Activated CD4-positive, alpha-beta T cell treated with anti-CD3 and anti-CD28 coated beads for 36 hours (primary cell): ENCODE data around the gene DCLK2. TPM values are rescaled to one million over a fixed set of nuclear protein-coding genes. Genes with fewer than 3 reads are reported as not detected.
"Not testable (repeated sequence)": the region's sequence is repeated elsewhere in the genome, so short reads cannot be mapped to it uniquely, and the experiment has no call there.

Experiments used
- ATAC-seq: fragments of 200-7000 bp; cut with Tn5 transposase; one replicate; pipeline ENCODE4 v1.10.0; 2021; ENCODE audit warnings: mild to moderate bottlenecking, moderate library complexity
- CTCF ChIA-PET: fragments of 350-600 bp; sonication (Branson Sonifier 250); formaldehyde crosslinking; loops from one replicate; lab custom pipeline; 2021; ENCODE audit warnings: antibody characterized with exemption; lab: Charles Lee
- POLR2A ChIA-PET: fragments of 350-600 bp; sonication (Branson Sonifier 250); formaldehyde crosslinking; loops from one replicate; lab custom pipeline; 2021; ENCODE audit warnings: antibody characterized with exemption, inconsistent platforms; lab: Charles Lee
- DNase-seq: peaks from one replicate; pipeline ENCODE4 v3.0.0-alpha.2; 2020
- H3K27ac Mint-ChIP-seq: one replicate; pipeline ENCODE4 v1.8.0; 2021; ENCODE audit warnings: mixed read lengths
- H3K27me3 Mint-ChIP-seq: one replicate; pipeline ENCODE4 v1.8.0; 2021; ENCODE audit warnings: mixed read lengths
- H3K36me3 Mint-ChIP-seq: one replicate; pipeline ENCODE4 v1.8.0; 2021; ENCODE audit warnings: low read depth, mixed read lengths
- H3K4me1 Mint-ChIP-seq: one replicate; pipeline ENCODE4 v1.8.0; 2021; ENCODE audit warnings: mixed read lengths
- H3K4me3 Mint-ChIP-seq: one replicate; pipeline ENCODE4 v1.8.0; 2021; ENCODE audit warnings: mild to moderate bottlenecking, moderate library complexity, mixed read lengths
- H3K9me3 Mint-ChIP-seq: one replicate; pipeline ENCODE4 v1.8.0; 2021; ENCODE audit warnings: low read depth, mixed read lengths
- intact Hi-C, 2 experiments: fragments of 100-400 bp; cut with DNase I in 1 of 2; cut with micrococcal nuclease in 1 of 2; formaldehyde crosslinking; loops; one replicate each; pipeline versions ENCODE4 v1.14.2 to v1.15.1; 2022 to 2024; cut with DNase I, micrococcal nuclease
- total RNA-seq, 2 experiments: library from RNA; stranded (reverse); gene quantifications; one replicate each; pipeline ENCODE4 v1.2.3, GENCODE V29; 2021

DCLK2 gene
- total RNA-seq, 2 experiments from 2014 or later = not detected

DNA sequence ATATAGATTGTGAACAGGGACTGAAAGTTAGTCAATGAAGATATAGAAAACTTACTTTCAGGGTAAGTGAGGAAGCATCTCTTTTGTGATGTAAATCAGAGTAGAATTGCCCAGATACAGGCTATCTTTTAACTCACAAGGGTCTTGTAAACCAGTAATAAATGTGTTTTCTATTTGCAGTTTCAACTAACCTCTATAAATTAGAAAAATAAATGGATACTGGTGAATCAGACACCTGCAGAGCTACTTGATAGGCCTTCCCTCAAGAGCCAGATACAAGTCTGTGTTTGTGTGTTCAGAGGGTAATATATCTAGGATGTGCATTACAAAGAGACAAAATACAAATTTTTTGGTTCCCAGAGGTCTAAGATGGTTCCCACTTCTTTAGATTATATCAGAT, 82.9 kb downstream of the DCLK2 start:
- Mint-ChIP-seq H3K27ac (no peak overlapping the region), H3K27me3 (no peaks in the 10 kb centered on the region), H3K4me1 (no peaks in the 10 kb centered on the region), H3K4me3 (no peak overlapping the region), H3K36me3 (no peaks in the 10 kb centered on the region), H3K9me3 (no peaks in the 10 kb centered on the region)
- ATAC-seq = no peak
- ChIA-PET POLR2A (no interaction called here), CTCF (no interaction called here)
- intact Hi-C loops = no loop called here
- DNase-seq = no peak

DNA sequence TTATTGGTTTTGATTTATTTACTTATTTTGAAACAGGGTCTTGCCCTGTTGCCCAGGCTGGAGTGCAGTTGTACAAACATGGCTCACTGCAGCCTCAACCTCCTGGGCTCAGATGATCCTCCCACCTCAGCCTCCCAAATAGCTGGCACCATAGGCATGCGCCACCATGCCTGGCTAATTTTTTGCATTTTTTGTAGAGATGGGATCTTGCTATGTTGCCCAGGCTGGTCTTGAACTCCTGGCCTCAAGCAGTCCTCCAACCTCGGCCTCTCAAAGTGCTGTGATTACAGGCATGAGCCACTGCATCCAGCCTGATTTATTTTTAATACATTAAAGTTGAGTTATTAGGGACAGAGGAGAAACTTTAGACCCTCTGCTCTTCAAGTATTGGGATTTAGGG, 83.8 kb downstream of the DCLK2 start:
- intact Hi-C loops, POLR2A ChIA-PET, H3K36me3 Mint-ChIP-seq, H3K27ac Mint-ChIP-seq, H3K4me3 Mint-ChIP-seq, H3K4me1 Mint-ChIP-seq, DNase-seq, H3K9me3 Mint-ChIP-seq, ATAC-seq, H3K27me3 Mint-ChIP-seq, CTCF ChIA-PET: not testable (repeated sequence)

DNA sequence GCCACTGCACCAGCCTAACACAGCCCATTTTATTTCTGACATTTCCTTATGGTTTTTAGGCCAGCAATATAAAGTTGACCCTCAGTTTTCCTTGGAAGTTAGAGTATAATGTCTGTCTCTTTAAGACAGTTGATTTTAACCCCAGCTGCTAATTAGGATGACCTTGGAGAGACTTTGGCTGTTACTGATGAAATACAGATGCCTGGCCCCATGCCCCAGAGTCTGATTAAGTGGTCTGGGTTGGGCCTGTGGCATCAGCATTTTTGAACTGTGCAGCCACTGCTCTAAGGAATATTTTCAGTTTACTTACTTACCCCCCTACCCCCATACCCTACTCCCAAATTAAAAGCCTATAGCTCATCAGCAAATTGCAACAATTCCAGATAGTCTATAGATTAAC, 85.8 kb downstream of the DCLK2 start:
- Mint-ChIP-seq H3K4me1 (no peaks in the 10 kb centered on the region), H3K27ac (no peak overlapping the region), H3K9me3 (no peaks in the 10 kb centered on the region), H3K36me3 (no peaks in the 10 kb centered on the region), H3K27me3 (no peaks in the 10 kb centered on the region), H3K4me3 (no peak overlapping the region)
- intact Hi-C loops = no loop called here
- POLR2A ChIA-PET = no interaction called here
- DNase-seq = no peak
- CTCF ChIA-PET = interaction anchor here (0.6 to 1.3 kb wide), 2 partner anchors 27 to 63 kb away, joined by 3 read pairs; no protein-coding TSS in a partner anchor
- no peak for ATAC-seq

DNA sequence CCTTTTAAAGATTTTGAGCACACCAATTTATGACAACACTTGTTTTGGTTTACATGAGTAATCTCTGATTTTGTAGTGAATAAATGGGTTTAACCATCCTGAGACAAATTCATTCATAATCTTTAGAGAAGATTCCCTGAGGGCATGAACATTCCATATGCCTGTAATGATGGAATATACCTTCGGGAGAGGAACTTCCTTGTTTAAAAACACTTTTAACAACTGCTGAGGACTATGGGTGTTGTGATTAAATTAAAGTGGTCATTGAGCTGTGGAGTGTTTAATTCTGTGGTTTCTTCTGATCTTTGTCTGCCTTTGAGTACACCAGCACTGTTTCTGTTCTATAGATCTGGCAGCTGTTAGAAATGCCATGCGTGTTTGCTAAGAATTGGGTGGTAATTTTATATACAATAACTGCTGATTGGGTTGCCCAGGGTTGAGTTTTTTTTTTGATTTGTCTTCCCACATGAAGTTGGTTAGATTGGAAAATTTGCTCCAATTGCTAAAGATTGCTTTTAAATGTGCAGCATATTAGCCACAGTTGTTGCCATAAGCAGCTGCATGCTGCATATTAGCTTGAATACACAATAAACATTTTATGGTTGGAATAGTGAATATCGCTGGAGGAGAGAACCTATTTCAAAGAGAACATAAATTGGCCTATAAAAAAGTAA, 86.8 kb downstream of the DCLK2 start:
- CTCF ChIA-PET = no interaction called here
- ATAC-seq = no peak

DNA sequence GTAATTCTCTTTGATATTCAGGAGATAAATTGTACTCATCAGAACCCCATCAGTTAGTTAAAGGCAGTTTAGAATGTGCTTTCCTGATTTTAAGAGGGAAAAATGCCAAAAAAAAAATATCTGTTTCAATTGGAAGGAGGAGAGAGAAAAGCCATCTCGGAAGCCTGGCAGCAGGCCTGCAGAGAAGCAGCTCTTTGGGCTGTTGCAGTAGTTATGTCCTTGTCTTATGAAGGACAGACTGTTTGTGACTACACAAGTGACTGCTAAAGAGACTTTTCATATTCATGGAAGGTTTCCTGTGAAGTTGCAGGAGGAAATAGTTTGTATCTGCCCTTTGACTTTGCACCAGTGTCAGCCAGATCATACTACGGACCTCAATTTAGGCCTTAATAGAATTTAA, 88.8 kb downstream of the DCLK2 start:
- no peak overlapping the region for H3K27ac Mint-ChIP-seq
- H3K27me3 Mint-ChIP-seq = no peaks in the 10 kb centered on the region
- ChIA-PET POLR2A (no interaction called here), CTCF (interaction anchor here (0.6 to 0.7 kb wide), 2 partner anchors 82 to 123 kb away, joined by 3 read pairs; no protein-coding TSS in a partner anchor)
- no peaks in the 10 kb centered on the region for H3K36me3 Mint-ChIP-seq
- no peaks in the 10 kb centered on the region for H3K9me3 Mint-ChIP-seq
- no peak for ATAC-seq
- H3K4me3 Mint-ChIP-seq = no peak overlapping the region
- DNase-seq = no peak
- no peaks in the 10 kb centered on the region for H3K4me1 Mint-ChIP-seq
- intact Hi-C loops = no loop called here

More for the DNA sequence above, 86.8 kb downstream of the DCLK2 start:
- Mint-ChIP-seq H3K27me3 (no peaks in the 10 kb centered on the region), H3K9me3 (no peaks in the 10 kb centered on the region), H3K27ac (no peak overlapping the region), H3K36me3 (no peaks in the 10 kb centered on the region), H3K4me1 (no peaks in the 10 kb centered on the region), H3K4me3 (no peak overlapping the region)
- intact Hi-C loops = no loop called here
- POLR2A ChIA-PET = no interaction called here
- DNase-seq = no peak

DNA sequence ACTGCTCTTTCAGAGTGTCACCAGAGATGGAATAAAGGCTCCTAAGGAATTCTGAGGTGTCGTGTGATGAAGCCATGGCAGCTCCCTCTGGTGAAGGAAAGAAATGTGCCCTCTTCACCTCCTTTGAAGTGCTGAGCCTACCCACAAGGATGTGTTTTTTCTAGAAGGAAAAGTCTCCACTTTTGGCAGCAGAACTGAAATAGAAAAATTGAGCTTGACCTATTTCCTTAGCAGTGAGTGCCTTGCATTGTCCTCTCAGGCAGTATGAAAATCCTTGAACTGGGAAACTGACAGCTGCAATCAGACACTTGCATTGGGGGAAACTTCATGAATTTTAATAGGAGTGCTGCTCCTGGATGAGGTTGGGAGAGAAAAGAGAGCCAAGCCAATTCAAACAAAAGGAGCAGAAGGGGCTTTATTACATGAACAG, 95.2 kb downstream of the DCLK2 start:
- no peaks in the 10 kb centered on the region for H3K36me3 Mint-ChIP-seq
- H3K9me3 Mint-ChIP-seq = no peaks in the 10 kb centered on the region
- CTCF ChIA-PET = no interaction called here
- DNase-seq = no peak
- no peak overlapping the region for H3K27ac Mint-ChIP-seq
- peaks cover 3% of the 10 kb centered on the region for H3K27me3 Mint-ChIP-seq
- intact Hi-C loops = no loop called here
- POLR2A ChIA-PET = no interaction called here
- ATAC-seq = no peak
- H3K4me3 Mint-ChIP-seq = no peak overlapping the region
- no peaks in the 10 kb centered on the region for H3K4me1 Mint-ChIP-seq

DNA sequence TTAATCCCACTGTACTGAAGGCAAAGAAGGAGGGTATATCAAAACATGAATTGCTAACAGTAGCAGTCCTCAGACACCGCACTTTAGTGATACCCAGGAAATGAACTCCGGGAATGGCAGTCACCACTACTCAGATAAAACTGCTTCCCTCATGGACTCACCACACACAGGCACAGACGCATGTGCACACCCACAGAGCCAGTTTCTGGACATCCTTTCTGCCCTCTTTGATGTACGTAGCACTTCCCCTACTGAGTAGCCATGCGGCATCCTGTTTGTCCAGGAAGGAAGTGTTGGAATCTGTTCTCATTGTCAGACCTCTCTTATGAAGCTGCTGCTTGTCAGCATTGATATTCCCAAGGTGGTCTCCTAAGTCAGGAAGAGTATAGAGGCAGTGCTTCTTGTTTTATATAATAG, 95.7 kb downstream of the DCLK2 start:
- intact Hi-C loops = no loop called here
- no peak for DNase-seq
- ATAC-seq = no peak
- Mint-ChIP-seq H3K27ac (no peak overlapping the region), H3K4me3 (no peak overlapping the region), H3K27me3 (peaks cover 5% of the 10 kb centered on the region), H3K36me3 (no peaks in the 10 kb centered on the region), H3K4me1 (no peaks in the 10 kb centered on the region), H3K9me3 (no peaks in the 10 kb centered on the region)
- POLR2A ChIA-PET = no interaction called here
- CTCF ChIA-PET = no interaction called here

DNA sequence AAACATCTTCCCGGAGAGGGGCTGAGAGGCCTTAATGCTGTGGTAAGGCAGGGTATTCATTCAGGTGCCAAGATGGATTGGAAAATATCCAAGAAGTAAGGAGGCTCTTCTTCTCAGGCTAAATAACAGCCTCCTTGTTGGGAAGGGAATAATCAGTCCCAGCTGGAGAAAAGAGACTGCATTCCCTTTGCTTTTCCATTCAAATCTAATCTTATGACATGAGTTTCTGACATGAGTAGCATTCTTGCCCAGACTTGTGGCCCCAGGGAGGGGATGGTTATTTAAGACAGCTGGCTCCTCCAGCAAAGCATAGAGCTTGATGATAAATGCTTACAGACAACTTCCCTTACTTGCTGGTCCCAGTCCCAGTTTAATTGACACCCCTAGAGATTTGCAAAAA, 98.3 kb downstream of the DCLK2 start:
- DNase-seq (no peak), ATAC-seq (no peak)
- ChIA-PET POLR2A (no interaction called here), CTCF (interaction anchor here (0.6 kb wide), 1 partner anchor 68 kb away, joined by 3 read pairs; no protein-coding TSS in a partner anchor)
- intact Hi-C loops = no loop called here
- Mint-ChIP-seq H3K4me3 (no peak overlapping the region), H3K4me1 (no peaks in the 10 kb centered on the region), H3K9me3 (no peaks in the 10 kb centered on the region), H3K27ac (no peak overlapping the region), H3K27me3 (peaks cover 7% of the 10 kb centered on the region), H3K36me3 (no peaks in the 10 kb centered on the region)

DNA sequence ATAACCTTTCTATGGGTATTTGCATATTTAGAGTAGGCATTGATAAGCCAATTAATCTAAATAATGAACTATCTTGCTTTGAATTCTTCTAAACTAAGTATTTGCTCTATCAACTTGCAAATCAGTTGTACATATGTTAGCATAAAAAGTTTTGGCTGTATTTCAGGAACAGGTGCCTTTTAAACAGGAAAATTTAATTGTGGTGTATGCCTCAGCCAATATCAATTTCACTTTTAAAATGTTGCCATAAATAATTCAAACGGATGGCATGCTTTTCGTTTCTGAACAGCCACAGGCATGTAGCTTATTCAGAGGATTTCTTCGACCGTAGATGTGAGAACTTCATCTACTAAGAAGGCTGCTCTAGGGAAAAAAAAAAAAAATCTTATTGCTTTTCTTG, 99.9 kb downstream of the DCLK2 start:
- Mint-ChIP-seq H3K9me3 (no peaks in the 10 kb centered on the region), H3K27me3 (peaks cover 12% of the 10 kb centered on the region), H3K27ac (no peak overlapping the region), H3K4me3 (no peak overlapping the region), H3K4me1 (no peaks in the 10 kb centered on the region), H3K36me3 (no peaks in the 10 kb centered on the region)
- ChIA-PET POLR2A (no interaction called here), CTCF (no interaction called here)
- ATAC-seq = no peak
- intact Hi-C loops = no loop called here
- DNase-seq = no peak

DNA sequence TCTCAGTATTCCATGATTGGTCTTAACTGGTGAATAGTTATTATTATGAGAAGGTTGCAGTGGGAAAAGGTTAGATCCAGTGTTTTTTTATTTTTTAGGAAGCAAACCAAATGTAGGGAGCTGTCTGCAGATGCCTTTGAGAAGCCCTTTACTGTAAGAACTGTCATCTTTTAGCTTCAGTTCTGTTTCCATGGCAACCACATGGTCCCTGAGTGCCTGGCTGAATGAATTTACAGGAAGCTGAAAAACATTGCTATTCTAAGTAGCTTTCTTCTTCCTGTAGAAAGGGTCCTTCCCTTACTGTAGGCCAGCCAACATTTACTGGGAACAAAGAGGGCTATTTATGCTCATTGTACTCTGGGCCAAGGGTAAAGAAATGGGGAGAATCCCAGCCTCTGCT, 103.3 kb downstream of the DCLK2 start:
- ATAC-seq = no peak
- H3K27me3 Mint-ChIP-seq = peaks cover 14% of the 10 kb centered on the region
- no peaks in the 10 kb centered on the region for H3K36me3 Mint-ChIP-seq
- H3K9me3 Mint-ChIP-seq = no peaks in the 10 kb centered on the region
- H3K4me1 Mint-ChIP-seq = no peaks in the 10 kb centered on the region
- H3K27ac Mint-ChIP-seq = no peak overlapping the region
- CTCF ChIA-PET = interaction anchor here (0.7 kb wide), 1 partner anchor 187 kb away, joined by 4 read pairs; no protein-coding TSS in a partner anchor
- H3K4me3 Mint-ChIP-seq = no peak overlapping the region
- POLR2A ChIA-PET = no interaction called here
- intact Hi-C loops = no loop called here
- DNase-seq = no peak

DNA sequence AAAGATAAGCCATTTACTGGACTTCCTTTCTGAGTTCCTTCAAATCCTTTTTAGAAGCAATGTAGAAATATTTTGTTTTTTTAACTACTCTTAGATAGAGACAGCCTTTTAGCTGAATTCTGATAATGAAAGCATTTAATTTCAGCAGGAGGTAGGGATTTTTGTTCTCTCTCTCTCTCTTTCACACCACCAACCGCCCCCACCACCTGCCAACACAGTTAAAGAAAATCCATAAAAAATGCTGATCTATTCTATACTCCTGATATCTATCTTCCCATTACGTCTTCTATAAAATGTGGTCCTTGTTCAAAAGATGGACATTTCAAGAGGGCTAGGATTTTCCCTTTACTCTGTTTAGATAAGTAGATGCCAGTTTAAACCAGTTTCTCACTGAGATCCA, 104.5 kb downstream of the DCLK2 start:
- ChIA-PET CTCF (no interaction called here), POLR2A (no interaction called here)
- intact Hi-C loops = no loop called here
- H3K36me3 Mint-ChIP-seq = no peaks in the 10 kb centered on the region
- no peak overlapping the region for H3K27ac Mint-ChIP-seq
- H3K9me3 Mint-ChIP-seq = no peaks in the 10 kb centered on the region
- H3K4me3 Mint-ChIP-seq = no peak overlapping the region
- H3K27me3 Mint-ChIP-seq = peaks cover 12% of the 10 kb centered on the region
- no peaks in the 10 kb centered on the region for H3K4me1 Mint-ChIP-seq
- ATAC-seq (no peak), DNase-seq (no peak)

DNA sequence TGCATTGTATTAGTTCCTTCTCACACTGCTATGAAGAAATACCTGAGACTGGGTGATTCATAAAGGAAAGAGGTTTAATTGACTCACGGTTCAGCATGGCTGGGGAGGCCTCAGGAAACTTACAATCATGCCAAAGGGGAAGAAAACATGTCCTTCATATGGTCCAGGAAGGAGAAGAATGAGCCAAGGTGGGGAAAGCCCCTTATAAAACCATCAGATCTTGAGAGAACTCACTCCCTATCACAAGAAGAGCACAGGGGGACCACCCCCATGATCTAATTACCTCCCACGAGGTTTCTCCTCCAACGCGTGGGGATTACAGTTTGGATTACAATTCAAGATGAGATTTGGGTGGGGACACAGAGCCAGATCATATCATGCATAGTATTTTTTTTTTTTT, 106.8 kb downstream of the DCLK2 start:
- intact Hi-C loops, H3K4me1 Mint-ChIP-seq, POLR2A ChIA-PET, H3K36me3 Mint-ChIP-seq, H3K27ac Mint-ChIP-seq, H3K4me3 Mint-ChIP-seq, H3K9me3 Mint-ChIP-seq, H3K27me3 Mint-ChIP-seq, CTCF ChIA-PET, DNase-seq: not testable (repeated sequence)
- ATAC-seq = peak; percentile 12
